H1 (cell line): ENCODE results near the gene OR4D11.

Source experiments
- BRCA1 ChIP-seq: IDR thresholded peaks from 2 replicates; pipeline ENCODE4 v1.6.1; 2012; ENCODE audit warnings: low read depth, low read length, improper control_type of control experiment
- JUN ChIP-seq: IDR thresholded peaks from 2 replicates; pipeline ENCODE4 v1.6.1; 2011; ENCODE audit warnings: low read depth, mild to moderate bottlenecking, improper control_type of control experiment, low read length
- POLR2AphosphoS5 ChIP-seq: IDR thresholded peaks from 2 replicates; pipeline ENCODE4 v1.6.1; 2011; ENCODE audit warnings: low read depth, low read length
- TF ChIP-seq, protein P1 (sequence below), 3 experiments: IDR thresholded peaks; 1 replicate in 2 of 3; 2 replicates in 1 of 3; pipeline versions ENCODE4 v1.5.1 to v1.6.1; 2011; ENCODE audit warnings: low read length in 3 of 3, mild to moderate bottlenecking in 3 of 3, inconsistent platforms in 2 of 3, low read depth in 1 of 3, moderate library complexity in 1 of 3; ENCODE audit not compliant: insufficient read depth in 1 of 3; ENCODE audit errors: control extremely low read depth in 1 of 3

DNA sequence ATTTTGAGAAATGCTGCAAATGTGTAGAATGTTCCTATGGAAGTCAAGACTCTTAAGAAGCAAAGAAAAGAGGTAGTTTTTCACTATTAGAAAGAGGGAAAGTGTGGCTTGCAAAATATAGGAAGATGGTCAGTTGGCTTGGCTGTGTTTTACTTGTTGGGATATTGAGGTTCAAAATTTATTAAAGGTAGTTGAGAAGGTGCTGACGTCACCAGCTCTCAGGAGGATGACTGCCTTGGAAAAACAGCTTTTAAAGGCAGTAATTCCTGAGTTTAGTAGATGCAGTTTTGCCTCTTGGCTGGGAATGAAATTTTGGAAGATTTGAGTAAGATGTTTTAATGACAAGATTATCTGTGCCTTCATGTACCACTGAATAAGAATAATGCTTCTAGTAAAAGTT, 8.3 kb downstream of the OR4D11 start:
- TF ChIP-seq POLR2AphosphoS5 (no peak), JUN (no peak), BRCA1 (no peak)
- TF ChIP-seq, protein P1, sequence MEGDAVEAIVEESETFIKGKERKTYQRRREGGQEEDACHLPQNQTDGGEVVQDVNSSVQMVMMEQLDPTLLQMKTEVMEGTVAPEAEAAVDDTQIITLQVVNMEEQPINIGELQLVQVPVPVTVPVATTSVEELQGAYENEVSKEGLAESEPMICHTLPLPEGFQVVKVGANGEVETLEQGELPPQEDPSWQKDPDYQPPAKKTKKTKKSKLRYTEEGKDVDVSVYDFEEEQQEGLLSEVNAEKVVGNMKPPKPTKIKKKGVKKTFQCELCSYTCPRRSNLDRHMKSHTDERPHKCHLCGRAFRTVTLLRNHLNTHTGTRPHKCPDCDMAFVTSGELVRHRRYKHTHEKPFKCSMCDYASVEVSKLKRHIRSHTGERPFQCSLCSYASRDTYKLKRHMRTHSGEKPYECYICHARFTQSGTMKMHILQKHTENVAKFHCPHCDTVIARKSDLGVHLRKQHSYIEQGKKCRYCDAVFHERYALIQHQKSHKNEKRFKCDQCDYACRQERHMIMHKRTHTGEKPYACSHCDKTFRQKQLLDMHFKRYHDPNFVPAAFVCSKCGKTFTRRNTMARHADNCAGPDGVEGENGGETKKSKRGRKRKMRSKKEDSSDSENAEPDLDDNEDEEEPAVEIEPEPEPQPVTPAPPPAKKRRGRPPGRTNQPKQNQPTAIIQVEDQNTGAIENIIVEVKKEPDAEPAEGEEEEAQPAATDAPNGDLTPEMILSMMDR (IDR thresholded peaks at IDR 0.05; ENCODE audit: control extremely low read depth in 1 of 3, insufficient read depth in 1 of 3, low read depth in 1 of 3, low read length in 3 of 3) = no peak
